Measurements from ENCODE around the gene GMPS. TPM values are rescaled to one million over a fixed set of nuclear protein-coding genes. Genes with fewer than 3 reads are reported as not detected.

Gene GMPS
- total RNA-seq, 4 donors from 2014 or later = 20.7 to 37.0 (median 25.5) TPM

GRCh38 chr3:155979746-155980145, 109.3 kb downstream of the GMPS start:
- no peak for DNase-seq (ENCODE audit: low spot score)
- TF ChIP-seq, protein P1, sequence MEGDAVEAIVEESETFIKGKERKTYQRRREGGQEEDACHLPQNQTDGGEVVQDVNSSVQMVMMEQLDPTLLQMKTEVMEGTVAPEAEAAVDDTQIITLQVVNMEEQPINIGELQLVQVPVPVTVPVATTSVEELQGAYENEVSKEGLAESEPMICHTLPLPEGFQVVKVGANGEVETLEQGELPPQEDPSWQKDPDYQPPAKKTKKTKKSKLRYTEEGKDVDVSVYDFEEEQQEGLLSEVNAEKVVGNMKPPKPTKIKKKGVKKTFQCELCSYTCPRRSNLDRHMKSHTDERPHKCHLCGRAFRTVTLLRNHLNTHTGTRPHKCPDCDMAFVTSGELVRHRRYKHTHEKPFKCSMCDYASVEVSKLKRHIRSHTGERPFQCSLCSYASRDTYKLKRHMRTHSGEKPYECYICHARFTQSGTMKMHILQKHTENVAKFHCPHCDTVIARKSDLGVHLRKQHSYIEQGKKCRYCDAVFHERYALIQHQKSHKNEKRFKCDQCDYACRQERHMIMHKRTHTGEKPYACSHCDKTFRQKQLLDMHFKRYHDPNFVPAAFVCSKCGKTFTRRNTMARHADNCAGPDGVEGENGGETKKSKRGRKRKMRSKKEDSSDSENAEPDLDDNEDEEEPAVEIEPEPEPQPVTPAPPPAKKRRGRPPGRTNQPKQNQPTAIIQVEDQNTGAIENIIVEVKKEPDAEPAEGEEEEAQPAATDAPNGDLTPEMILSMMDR (IDR thresholded peaks at IDR 0.05) = no peak
- no peak for ATAC-seq (ENCODE audit: low FRiP score)

DNA sequence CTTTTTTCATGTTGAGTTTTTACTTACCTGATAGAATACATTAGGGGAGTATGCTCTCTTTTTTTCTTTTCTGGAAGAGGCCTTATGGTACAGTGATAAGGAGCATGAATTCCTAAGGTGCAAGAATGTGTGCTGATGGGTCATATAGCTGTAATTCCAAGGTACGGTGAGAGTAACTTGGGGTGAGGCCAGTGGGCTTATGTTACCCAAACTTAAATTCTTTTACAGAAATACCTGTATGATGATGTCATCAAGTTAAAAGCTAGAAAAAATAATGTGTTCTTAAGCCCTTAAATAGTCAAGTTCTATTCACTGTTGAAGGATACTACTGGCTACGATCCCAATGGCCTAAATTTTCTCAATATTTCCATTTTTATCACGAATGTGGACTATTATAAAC, 111.2 kb downstream of the GMPS start:
- no peak for ATAC-seq (ENCODE audit: low FRiP score)
- TF ChIP-seq, protein P1 (IDR thresholded peaks at IDR 0.05) = no peak
- DNase-seq (ENCODE audit: low spot score) = no peak

DNA sequence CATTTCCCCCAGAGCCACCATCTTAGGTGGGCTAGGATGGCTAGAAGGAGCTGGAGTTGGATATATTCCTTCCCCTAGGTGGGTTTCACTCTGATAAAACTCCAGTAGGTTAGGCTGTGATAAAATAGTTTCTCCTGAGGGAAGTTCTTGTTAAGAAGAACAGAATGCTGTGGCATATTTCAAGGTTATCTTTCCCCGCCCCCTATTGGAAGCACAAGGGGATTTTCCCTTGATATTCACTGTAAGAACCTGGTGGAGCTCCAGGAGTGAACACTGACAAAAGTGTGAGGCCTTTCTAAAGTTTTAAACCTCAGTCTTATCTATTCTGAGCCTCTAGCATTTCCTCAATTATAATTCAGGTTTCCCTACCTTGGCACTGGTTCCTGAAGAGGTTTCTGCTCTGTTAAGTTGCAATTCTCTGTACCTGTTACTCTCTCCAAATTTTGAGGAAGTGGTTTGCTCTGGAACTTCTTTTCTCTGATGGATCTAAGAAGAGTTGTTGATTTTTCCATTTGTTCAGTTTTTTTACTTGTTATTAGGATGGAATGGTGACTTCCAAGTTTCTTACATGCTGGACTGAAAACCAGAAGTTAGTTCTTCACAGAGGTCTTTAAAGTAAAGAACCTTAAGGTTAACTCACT, 113.5 kb downstream of the GMPS start:
- no peak for DNase-seq (ENCODE audit: low spot score)
- TF ChIP-seq, protein P1 (IDR thresholded peaks at IDR 0.05) = no peak
- ATAC-seq (ENCODE audit: low FRiP score) = no peak

DNA sequence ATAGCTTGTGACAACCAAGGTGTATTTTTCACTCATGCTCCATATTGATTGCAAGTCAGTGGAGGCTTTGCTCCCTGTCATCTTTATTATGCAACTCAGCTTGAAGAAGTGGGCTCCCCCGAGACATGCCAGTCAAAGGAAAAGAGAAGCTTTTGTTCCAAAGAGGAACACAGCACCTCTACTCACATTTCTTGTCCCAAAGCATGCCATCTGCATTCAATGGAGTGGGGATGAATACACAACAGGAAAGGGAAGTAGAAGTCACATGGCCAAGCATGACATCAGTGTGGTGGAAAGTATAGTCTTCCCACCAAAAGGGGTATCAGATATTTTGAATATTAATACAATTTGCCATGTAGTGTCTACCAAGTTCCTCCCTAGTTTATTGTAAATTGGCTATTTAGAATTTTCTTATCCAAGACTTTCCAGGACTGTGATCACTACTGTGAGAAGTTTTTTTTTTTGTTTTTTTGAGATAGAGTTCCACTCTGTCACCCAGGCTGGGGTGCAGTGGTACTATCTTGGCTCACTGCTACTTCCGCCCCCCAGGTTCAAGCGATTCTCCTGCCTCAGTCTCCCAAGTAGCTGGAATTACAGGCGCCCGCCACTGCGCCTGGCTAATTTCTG, 114.5 kb downstream of the GMPS start:
- no peak for ATAC-seq (ENCODE audit: low FRiP score)
- TF ChIP-seq, protein P1 (IDR thresholded peaks at IDR 0.05) = no peak
- no peak for DNase-seq (ENCODE audit: low spot score)

- ATAC-seq (ENCODE audit: low FRiP score) = no peak
Measured at GRCh38 chr3:155989536-155989935, 119.1 kb downstream of the GMPS start.

GRCh38 chr3:155991212-155991611, 120.8 kb downstream of the GMPS start:
- TF ChIP-seq, protein P1 (IDR thresholded peaks at IDR 0.05) = no peak
- DNase-seq (ENCODE audit: low spot score) = no peak
- no peak for ATAC-seq (ENCODE audit: low FRiP score)

More at GRCh38 chr3:155989536-155989935, 119.1 kb downstream of the GMPS start:
- DNase-seq (ENCODE audit: low spot score) = no peak
- TF ChIP-seq, protein P1 (IDR thresholded peaks at IDR 0.05) = no peak

GRCh38 chr3:155991847-155992246, 121.4 kb downstream of the GMPS start:
- TF ChIP-seq, protein P1 (IDR thresholded peaks at IDR 0.05) = no peak
- no peak for ATAC-seq (ENCODE audit: low FRiP score)
- DNase-seq (ENCODE audit: low spot score) = no peak

Measured in omental fat pad (tissue), 4 donors.